A549 (cell line): ENCODE data around the gene IFNL2. TPM values are rescaled to one million over a fixed set of nuclear protein-coding genes. Genes with fewer than 3 reads are reported as not detected.
A peak's percentile ranks its signal among the peaks of the same experiment; 100 is the strongest.

Source experiments
- ATAC-seq, 2 experiments: fragments of 200-7000 bp in 1 of 2; fragments of >200 bp in 1 of 2; cut with Nextera tagmentation in 1 of 2; cut with Tn5 transposase in 1 of 2; 3 replicates each; pipeline versions ENCODE4 v1.8.0 to v1.9.1; 2018 to 2020; ENCODE audit warnings: mild to moderate bottlenecking in 1 of 2, moderate library complexity in 1 of 2
- CTCF ChIA-PET: fragments of 300-600 bp; sonication (Branson Sonifier 250); formaldehyde crosslinking; extraction: SDS; loops from one replicate; lab custom pipeline; 2021; ENCODE audit warnings: antibody characterized with exemption, inconsistent platforms; lab: Yijun Ruan, JAX
- POLR2A ChIA-PET: fragments of 350-600 bp; formaldehyde crosslinking; extraction: SDS; loops from one replicate; lab custom pipeline; 2021; ENCODE audit warnings: antibody characterized with exemption, inconsistent platforms; lab: Yijun Ruan, JAX
- DNase-seq, 2 experiments: peaks; one replicate each; pipeline versions ENCODE4 v3.0.0 to v3.0.0-alpha.2; 2011 to 2016; ENCODE audit warnings: low read depth in 1 of 2, low spot score in 1 of 2
- FAIRE-seq: peaks from 2 replicates; lab custom pipeline; 2011; peaks lifted over from hg19 to GRCh38; lab: Jason Lieb, UNC
- H3K27ac ChIP-seq, 2 experiments: fragments of >200 bp; sonication (Bioruptor Twin); formaldehyde crosslinking; 3 replicates each; pipeline ENCODE4 v1.5.1; 2016 to 2017
- H3K4me1 ChIP-seq: fragments of >200 bp; sonication (Bioruptor Twin); formaldehyde crosslinking; 3 replicates; pipeline ENCODE4 v1.6.1; 2016
- H3K4me2 ChIP-seq: fragments of >200 bp; sonication (Bioruptor Twin); formaldehyde crosslinking; 3 replicates; pipeline ENCODE4 v1.6.1; 2016
- H3K4me3 ChIP-seq: fragments of >200 bp; sonication (Bioruptor Twin); formaldehyde crosslinking; 3 replicates; pipeline ENCODE4 v1.5.1; 2016
- H3K9me3 ChIP-seq: fragments of >200 bp; sonication (Bioruptor Twin); formaldehyde crosslinking; 3 replicates; pipeline ENCODE4 v1.6.1; 2016
- CEBPB ChIP-seq, 2 experiments: fragments of >200 bp in 1 of 2; sonication (Bioruptor Twin) in 1 of 2; formaldehyde crosslinking in 1 of 2; IDR thresholded peaks; 2 replicates each; pipeline ENCODE4 v1.6.1; 2012 to 2016
- CHD4 ChIP-seq: fragments of 200-600 bp; sonication (generic); IDR thresholded peaks from 2 replicates; pipeline ENCODE4 v1.6.1; 2016; ENCODE audit warnings: antibody characterized with exemption, mild to moderate bottlenecking, borderline replicate concordance
- EHF ChIP-seq: fragments of 250-450 bp; sonication (Bioruptor Pico); IDR thresholded peaks from 2 replicates; pipeline ENCODE4 v1.5.0; 2020; ENCODE audit warnings: mild to moderate bottlenecking
- EHMT2 ChIP-seq: fragments of 200-600 bp; sonication (generic); IDR thresholded peaks from 2 replicates; pipeline ENCODE4 v1.6.1; 2016; ENCODE audit warnings: antibody characterized with exemption, low read depth, mild to moderate bottlenecking, moderate library complexity
- EP300 ChIP-seq, 2 experiments: fragments of >200 bp; sonication (Bioruptor Twin); formaldehyde crosslinking; IDR thresholded peaks; 2 replicates in 1 of 2; 3 replicates in 1 of 2; pipeline ENCODE4 v1.6.1; 2016 to 2017
- ESRRA ChIP-seq: fragments of 150-350 bp; IDR thresholded peaks from 2 replicates; pipeline ENCODE4 v1.6.1; 2014; ENCODE audit warnings: mild to moderate bottlenecking, low read length, borderline replicate concordance
- FOSB ChIP-seq: fragments of 250-450 bp; sonication (Bioruptor Pico); IDR thresholded peaks from 2 replicates; pipeline ENCODE4 v1.5.0; 2020; ENCODE audit warnings: mild to moderate bottlenecking, moderate library complexity
- FOSL2 ChIP-seq, 2 experiments: fragments of 450-650 bp in 1 of 2; fragments of >200 bp in 1 of 2; sonication (Bioruptor Twin) in 1 of 2; formaldehyde crosslinking; IDR thresholded peaks; 2 replicates each; pipeline versions ENCODE4 v1.5.0 to v1.6.1; 2016 to 2020; ENCODE audit warnings: mild to moderate bottlenecking in 1 of 2, moderate library complexity in 1 of 2
- FOXS1 ChIP-seq: fragments of 250-450 bp; sonication (Bioruptor Pico); IDR thresholded peaks from 2 replicates; pipeline ENCODE4 v1.5.0; 2020; ENCODE audit warnings: mild to moderate bottlenecking, moderate library complexity
- GATA3 ChIP-seq: IDR thresholded peaks from 2 replicates; pipeline ENCODE4 v1.6.1; 2012; ENCODE audit warnings: borderline replicate concordance
- HEYL ChIP-seq: fragments of 250-450 bp; sonication (Bioruptor Pico); IDR thresholded peaks from 2 replicates; pipeline ENCODE4 v1.8.0; 2021; ENCODE audit warnings: mild to moderate bottlenecking, moderate library complexity
- HOXA7 ChIP-seq: fragments of 250-450 bp; sonication (Bioruptor Pico); IDR thresholded peaks from 2 replicates; pipeline ENCODE4 v1.5.0; 2020; ENCODE audit warnings: mild to moderate bottlenecking, moderate library complexity
- HOXB5 ChIP-seq: fragments of 250-450 bp; sonication (Bioruptor Pico); IDR thresholded peaks from 2 replicates; pipeline ENCODE4 v1.5.0; 2020; ENCODE audit warnings: mild to moderate bottlenecking, moderate library complexity
- JUN ChIP-seq, 2 experiments: fragments of >200 bp; sonication (Bioruptor Twin); formaldehyde crosslinking; IDR thresholded peaks; 2 replicates in 1 of 2; 3 replicates in 1 of 2; pipeline ENCODE4 v1.6.1; 2016 to 2017
- KDM1A ChIP-seq: fragments of 200-600 bp; sonication (generic); IDR thresholded peaks from 2 replicates; pipeline ENCODE4 v1.6.1; 2016; ENCODE audit warnings: low read depth, mild to moderate bottlenecking
- MAZ ChIP-seq: fragments of 150-350 bp; IDR thresholded peaks from 2 replicates; pipeline ENCODE4 v1.6.1; 2014; ENCODE audit warnings: antibody characterized with exemption, low read depth, low read length, borderline replicate concordance
- NFE2L2 ChIP-seq: fragments of 150-350 bp; conservative IDR thresholded peaks from 2 replicates; pipeline ENCODE4 v1.6.1; 2014; ENCODE audit warnings: low read length
- NPAS2 ChIP-seq: fragments of 250-450 bp; sonication (Bioruptor Pico); IDR thresholded peaks from 2 replicates; pipeline ENCODE4 v1.8.0; 2022; ENCODE audit warnings: mild to moderate bottlenecking, moderate library complexity, borderline replicate concordance
- NR3C1 ChIP-seq: fragments of >200 bp; sonication (Bioruptor Twin); formaldehyde crosslinking; IDR thresholded peaks from 3 replicates; pipeline ENCODE4 v1.6.1; 2017
- POLR2A ChIP-seq: IDR thresholded peaks from 2 replicates; pipeline ENCODE4 v1.6.1; 2012; ENCODE audit warnings: mild to moderate bottlenecking, low read length
- POLR2AphosphoS2 ChIP-seq: conservative IDR thresholded peaks from 2 replicates; pipeline ENCODE4 v1.6.1; 2012; ENCODE audit warnings: low read length, improper control_type of control experiment, inconsistent platforms
- RAD21 ChIP-seq, 2 experiments: fragments of >200 bp in 1 of 2; sonication (Bioruptor Twin) in 1 of 2; formaldehyde crosslinking in 1 of 2; IDR thresholded peaks in 1 of 2; conservative IDR thresholded peaks in 1 of 2; 2 replicates in 1 of 2; 3 replicates in 1 of 2; pipeline ENCODE4 v1.6.1; 2012 to 2018; ENCODE audit warnings: inconsistent platforms in 1 of 2
- RARB ChIP-seq: fragments of 250-450 bp; sonication (Bioruptor Pico); IDR thresholded peaks from 2 replicates; pipeline ENCODE4 v1.8.0; 2021; ENCODE audit warnings: mild to moderate bottlenecking, moderate library complexity
- RFX5 ChIP-seq: fragments of 450-650 bp; IDR thresholded peaks from 2 replicates; pipeline ENCODE4 v1.7.1; 2014; ENCODE audit warnings: antibody characterized with exemption, mild to moderate bottlenecking, moderate library complexity
- SMC3 ChIP-seq: fragments of >200 bp; sonication (Bioruptor Twin); formaldehyde crosslinking; IDR thresholded peaks from 3 replicates; pipeline ENCODE4 v1.6.1; 2018; ENCODE audit warnings: inconsistent platforms
- ZC3H11A ChIP-seq: fragments of 450-650 bp; IDR thresholded peaks from 2 replicates; pipeline ENCODE4 v1.6.1; 2014; ENCODE audit warnings: antibody characterized with exemption, mild to moderate bottlenecking
- ZFP36 ChIP-seq: fragments of 450-650 bp; IDR thresholded peaks from 2 replicates; pipeline ENCODE4 v1.6.1; 2014; ENCODE audit warnings: borderline replicate concordance; ENCODE audit not compliant: partially characterized antibody
- ZNF302 ChIP-seq: fragments of 250-450 bp; sonication (Bioruptor Pico); IDR thresholded peaks from 2 replicates; pipeline ENCODE4 v1.9.0; 2021; ENCODE audit warnings: inconsistent platforms, mild to moderate bottlenecking, moderate library complexity
- WGBS: methylation state at CpG from one replicate; pipeline ENCODE4 v1.1.6; 2017; ENCODE audit errors: missing lambda C conversion rate; 5-methylcytosine and 5-hydroxymethylcytosine counted together
- polyA plus RNA-seq, 4 experiments: library from polyadenylated mRNA; depleted of rRNA in 3 of 4; stranded (reverse); fragments of >200 nt; fragmentation: RNase III in 1 of 4; extraction: RNeasy Plus Mini Kit Qiagen cat#74134 plus additional on column Dnase treatment in 1 of 4; gene quantifications; 2 replicates in 3 of 4; 3 replicates in 1 of 4; pipeline ENCODE4 v1.2.3, GENCODE V29; 2011 to 2017
- TF ChIP-seq, protein P1 (sequence below): fragments of 250-450 bp; sonication (Bioruptor Pico); IDR thresholded peaks from 2 replicates; pipeline ENCODE4 v1.5.0; 2021; ENCODE audit warnings: mild to moderate bottlenecking, moderate library complexity, borderline replicate concordance
- TF ChIP-seq, protein P2 (sequence below): fragments of 450-650 bp; IDR thresholded peaks from 2 replicates; pipeline ENCODE4 v1.6.1; 2014; ENCODE audit warnings: antibody characterized with exemption

Gene IFNL2
- polyA plus RNA-seq, 2 of the 4 experiments (the other 2 are of a cell fraction), result not detected

DNA sequence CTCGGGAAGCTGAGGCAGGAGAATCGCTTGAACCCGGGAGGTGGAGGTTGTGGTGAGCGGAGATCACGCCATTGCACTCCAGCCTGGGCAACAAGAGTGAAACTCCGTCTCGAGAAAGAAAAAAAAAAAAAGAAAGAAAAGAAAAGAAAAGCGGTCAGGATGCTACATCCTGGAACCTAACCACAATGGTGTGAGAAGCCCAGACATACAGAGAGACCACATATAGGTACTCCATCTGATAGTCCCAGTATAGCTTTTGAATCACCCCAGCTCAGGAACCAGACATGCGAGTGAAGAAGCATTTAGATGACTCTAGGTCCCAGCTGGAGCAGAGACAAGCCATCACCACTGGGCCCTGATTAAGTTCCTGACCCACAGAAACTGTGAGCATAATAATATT lies 31.2 kb downstream of the IFNL2 start (continued):
- TF ChIP-seq RARB (CRISPR knock-in tag), result no peak
- TF ChIP-seq ZNF302 (CRISPR knock-in tag), result no peak
- no peak for TF ChIP-seq POLR2A

DNA sequence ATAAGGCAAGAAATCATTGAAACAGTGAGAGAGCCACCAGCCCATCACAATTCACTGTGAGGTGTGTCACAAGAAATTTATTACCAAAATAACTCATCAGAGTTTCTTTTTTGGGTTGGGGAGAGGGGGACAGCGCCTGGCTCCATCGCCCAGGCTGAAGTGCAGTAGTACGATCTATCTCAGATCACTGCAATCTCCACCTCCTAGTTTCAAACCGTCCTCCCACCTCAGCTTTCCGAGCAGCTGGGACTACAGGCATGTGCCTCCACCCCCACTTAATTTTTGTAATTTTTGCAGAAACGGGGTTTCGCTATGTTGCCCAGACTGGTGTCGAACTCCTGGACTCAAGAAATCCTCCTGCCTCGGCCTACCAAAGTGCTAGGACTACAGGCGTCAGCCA lies 31.6 kb downstream of the IFNL2 start:
- Histone ChIP-seq H3K9me3 (no peaks in the 10 kb centered on the region), H3K4me2 (no peak overlapping the region), H3K4me3 (no peak overlapping the region), H3K4me1 (peaks cover 6% of the 10 kb centered on the region), H3K27ac (no peak overlapping the region)
- ATAC-seq (no peak), DNase-seq (no peak), FAIRE-seq (peak; percentile 59)
- ChIA-PET POLR2A (no interaction called here), CTCF (interaction anchor here (0.7 to 1.8 kb wide), 3 partner anchors 9 to 68 kb away, joined by 3 to 4 read pairs (median 3); no protein-coding TSS in a partner anchor)
- no peak for TF ChIP-seq POLR2AphosphoS2
- TF ChIP-seq HEYL (CRISPR knock-in tag), result no peak
- TF ChIP-seq HOXB5, result no peak
- TF ChIP-seq RARB (CRISPR knock-in tag), result no peak
- TF ChIP-seq NFE2L2, result no peak
- no peak for TF ChIP-seq FOSB
- TF ChIP-seq MAZ, result no peak
- TF ChIP-seq NPAS2 (CRISPR knock-in tag), result no peak
- TF ChIP-seq, protein P1, sequence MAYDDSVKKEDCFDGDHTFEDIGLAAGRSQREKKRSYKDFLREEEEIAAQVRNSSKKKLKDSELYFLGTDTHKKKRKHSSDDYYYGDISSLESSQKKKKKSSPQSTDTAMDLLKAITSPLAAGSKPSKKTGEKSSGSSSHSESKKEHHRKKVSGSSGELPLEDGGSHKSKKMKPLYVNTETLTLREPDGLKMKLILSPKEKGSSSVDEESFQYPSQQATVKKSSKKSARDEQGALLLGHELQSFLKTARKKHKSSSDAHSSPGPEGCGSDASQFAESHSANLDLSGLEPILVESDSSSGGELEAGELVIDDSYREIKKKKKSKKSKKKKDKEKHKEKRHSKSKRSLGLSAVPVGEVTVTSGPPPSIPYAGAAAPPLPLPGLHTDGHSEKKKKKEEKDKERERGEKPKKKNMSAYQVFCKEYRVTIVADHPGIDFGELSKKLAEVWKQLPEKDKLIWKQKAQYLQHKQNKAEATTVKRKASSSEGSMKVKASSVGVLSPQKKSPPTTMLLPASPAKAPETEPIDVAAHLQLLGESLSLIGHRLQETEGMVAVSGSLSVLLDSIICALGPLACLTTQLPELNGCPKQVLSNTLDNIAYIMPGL (CRISPR knock-in tag), result no peak
- no peak for TF ChIP-seq ESRRA
- TF ChIP-seq ZC3H11A, result no peak
- TF ChIP-seq CEBPB (IDR thresholded peaks at IDR 0.05), result no peak
- no peak for TF ChIP-seq FOXS1 (CRISPR knock-in tag)
- TF ChIP-seq SMC3, result no peak
- TF ChIP-seq EHF, result no peak
- no peak for TF ChIP-seq HOXA7 (CRISPR knock-in tag)
- no peak for TF ChIP-seq EP300 (IDR thresholded peaks at IDR 0.05)
- WGBS, result 84% methylated on average over 10 of the region's 10 CpGs

DNA sequence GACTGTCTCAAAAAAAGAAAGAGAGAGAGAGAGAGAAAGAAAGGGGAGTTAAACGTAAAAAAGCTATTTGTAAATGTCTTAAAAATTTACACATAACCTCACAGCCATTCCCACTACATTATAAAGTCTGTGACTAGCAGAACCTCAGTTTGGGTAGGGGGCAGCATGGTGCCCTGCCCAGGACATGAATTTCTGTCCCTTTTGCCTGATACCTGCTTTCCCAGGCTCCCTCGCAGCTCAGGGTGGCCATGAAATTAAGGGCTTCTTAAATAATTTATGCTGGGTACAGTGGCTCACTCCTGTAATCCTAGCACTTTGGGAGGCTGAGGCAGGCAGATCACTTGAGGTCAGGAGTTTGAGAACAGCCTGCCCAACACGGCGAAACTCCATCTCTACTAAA lies 32.8 kb downstream of the IFNL2 start:
- ATAC-seq (no peak), FAIRE-seq (no peak)

DNA sequence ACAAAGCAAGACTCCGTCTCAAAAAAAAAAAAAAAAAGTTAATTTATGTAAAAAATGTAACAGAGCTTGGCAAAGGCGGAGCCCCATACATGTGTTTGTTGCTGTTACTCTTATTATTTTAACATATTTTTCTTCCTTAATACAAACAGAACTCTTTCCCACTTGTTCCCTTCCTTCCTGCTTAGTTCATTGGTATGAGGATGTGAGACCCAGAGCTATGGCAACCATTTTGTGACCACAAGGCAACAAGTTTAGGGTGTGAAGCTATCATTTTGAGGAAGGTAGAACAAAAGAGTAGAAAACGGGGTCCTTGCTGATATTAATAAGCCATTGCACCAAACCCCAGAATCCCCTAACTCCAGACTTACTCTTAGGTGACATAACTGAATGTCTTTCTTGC lies 33.4 kb downstream of the IFNL2 start:
- no peak for TF ChIP-seq ZFP36
- no peak for TF ChIP-seq KDM1A
- no peak for TF ChIP-seq HEYL (CRISPR knock-in tag)
- no peak for TF ChIP-seq FOSL2 (IDR thresholded peaks at IDR 0.05)
- TF ChIP-seq FOSL2 (CRISPR knock-in tag; IDR thresholded peaks at IDR 0.05), result no peak
- no peak for TF ChIP-seq JUN (IDR thresholded peaks at IDR 0.05)
- TF ChIP-seq, protein P2, sequence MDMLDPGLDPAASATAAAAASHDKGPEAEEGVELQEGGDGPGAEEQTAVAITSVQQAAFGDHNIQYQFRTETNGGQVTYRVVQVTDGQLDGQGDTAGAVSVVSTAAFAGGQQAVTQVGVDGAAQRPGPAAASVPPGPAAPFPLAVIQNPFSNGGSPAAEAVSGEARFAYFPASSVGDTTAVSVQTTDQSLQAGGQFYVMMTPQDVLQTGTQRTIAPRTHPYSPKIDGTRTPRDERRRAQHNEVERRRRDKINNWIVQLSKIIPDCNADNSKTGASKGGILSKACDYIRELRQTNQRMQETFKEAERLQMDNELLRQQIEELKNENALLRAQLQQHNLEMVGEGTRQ, result no peak
- TF ChIP-seq SMC3, result no peak
- no peak for TF ChIP-seq RFX5
- no peak for TF ChIP-seq NR3C1
- TF ChIP-seq CHD4, result no peak
- no peak for TF ChIP-seq EP300 (IDR thresholded peaks at IDR 0.05)
- TF ChIP-seq RAD21 (conservative IDR thresholded peaks at IDR 0.05 in 1 of 2, IDR thresholded peaks at IDR 0.05 in 1 of 2), result no peak
- TF ChIP-seq GATA3, result no peak
- ChIA-PET CTCF (interaction anchor here (0.6 to 1.8 kb wide), 5 partner anchors 7 to 249 kb away, joined by 3 to 6 read pairs (median 4); no protein-coding TSS in a partner anchor), POLR2A (no interaction called here)
- 68% methylated on average over 3 of the region's 3 CpGs for WGBS
- no peaks in the 10 kb centered on the region for H3K9me3 ChIP-seq
- H3K4me3 ChIP-seq, result no peak overlapping the region
- FAIRE-seq (peak; percentile 85), ATAC-seq (no peak), DNase-seq (no peak)
- no peak overlapping the region for H3K27ac ChIP-seq
- H3K4me2 ChIP-seq, result no peak overlapping the region
- H3K4me1 ChIP-seq, result peaks cover 6% of the 10 kb centered on the region

More for the DNA sequence above, 32.8 kb downstream of the IFNL2 start:
- POLR2A ChIA-PET, result no interaction called here
- WGBS, result 74% methylated on average over 4 of the region's 4 CpGs
- Histone ChIP-seq H3K4me3 (no peak overlapping the region), H3K4me1 (peaks cover 6% of the 10 kb centered on the region), H3K9me3 (no peaks in the 10 kb centered on the region), H3K4me2 (no peak overlapping the region), H3K27ac (no peak overlapping the region)
- CTCF ChIA-PET, result interaction anchor here (0.7 to 1.8 kb wide), 5 partner anchors 8 to 249 kb away, joined by 3 to 6 read pairs (median 4); no protein-coding TSS in a partner anchor
- TF ChIP-seq EHMT2, result no peak
- TF ChIP-seq RFX5, result no peak
- no peak for TF ChIP-seq POLR2A
- DNase-seq, result no peak
